ENCODE measurements around the gene PRRG3.

DNA sequence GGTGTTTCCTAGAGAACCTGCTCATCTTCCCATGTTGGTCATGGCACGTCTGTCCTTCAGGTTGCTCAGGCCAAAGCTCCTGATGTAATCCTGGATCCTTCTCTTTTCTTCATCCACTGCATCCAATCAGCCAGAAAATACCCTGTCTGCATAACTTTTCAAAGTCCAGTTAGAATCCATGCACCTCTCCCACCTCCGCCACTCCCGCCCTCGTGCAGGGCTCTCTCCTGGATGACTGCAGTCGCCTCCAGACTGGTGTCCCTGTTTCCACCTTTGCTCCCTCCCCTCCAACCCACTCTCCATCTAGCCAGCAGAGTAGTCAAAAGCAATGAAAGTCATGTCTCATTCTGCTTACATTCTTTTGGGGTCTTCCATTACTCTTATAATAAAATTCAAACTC lies 55.3 kb downstream of the PRRG3 start:
- TF ChIP-seq, protein P1, sequence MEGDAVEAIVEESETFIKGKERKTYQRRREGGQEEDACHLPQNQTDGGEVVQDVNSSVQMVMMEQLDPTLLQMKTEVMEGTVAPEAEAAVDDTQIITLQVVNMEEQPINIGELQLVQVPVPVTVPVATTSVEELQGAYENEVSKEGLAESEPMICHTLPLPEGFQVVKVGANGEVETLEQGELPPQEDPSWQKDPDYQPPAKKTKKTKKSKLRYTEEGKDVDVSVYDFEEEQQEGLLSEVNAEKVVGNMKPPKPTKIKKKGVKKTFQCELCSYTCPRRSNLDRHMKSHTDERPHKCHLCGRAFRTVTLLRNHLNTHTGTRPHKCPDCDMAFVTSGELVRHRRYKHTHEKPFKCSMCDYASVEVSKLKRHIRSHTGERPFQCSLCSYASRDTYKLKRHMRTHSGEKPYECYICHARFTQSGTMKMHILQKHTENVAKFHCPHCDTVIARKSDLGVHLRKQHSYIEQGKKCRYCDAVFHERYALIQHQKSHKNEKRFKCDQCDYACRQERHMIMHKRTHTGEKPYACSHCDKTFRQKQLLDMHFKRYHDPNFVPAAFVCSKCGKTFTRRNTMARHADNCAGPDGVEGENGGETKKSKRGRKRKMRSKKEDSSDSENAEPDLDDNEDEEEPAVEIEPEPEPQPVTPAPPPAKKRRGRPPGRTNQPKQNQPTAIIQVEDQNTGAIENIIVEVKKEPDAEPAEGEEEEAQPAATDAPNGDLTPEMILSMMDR (IDR thresholded peaks at IDR 0.05; ENCODE audit: low read length) = no peak
- TF ChIP-seq EZH2phosphoT487 (IDR thresholded peaks at IDR 0.05; ENCODE audit: low read length) (no peak), EZH2 (optimal IDR thresholded peaks at IDR 0.05; ENCODE audit: low read depth, low read length) (no peak)
